HG02763 (cell line): ENCODE measurements around the gene OLFML1.

Experiments used
- ATAC-seq: cut with Tn5 transposase; IDR thresholded peaks from one replicate; pipeline ENCODE4 v1.9.1; 2021; ENCODE audit warnings: mild to moderate bottlenecking, moderate library complexity; ENCODE audit not compliant: unreplicated experiment

OLFML1 gene

GRCh38 chr11:7555052-7555699, 69.9 kb downstream of the OLFML1 start:
- ATAC-seq: no peak

- ATAC-seq: no peak
Observed at GRCh38 chr11:7558046-7558445, 72.7 kb downstream of the OLFML1 start.

GRCh38 chr11:7559398-7560283, 74.3 kb downstream of the OLFML1 start:
- ATAC-seq: no peak
